NCI-H82 treated with DMSO at 0.1 percent for 48 hours (cell line): Measurements from ENCODE around the gene EXOC7.

Experiments
- DNase-seq: peaks from one replicate; lab custom pipeline; 2025; ENCODE audit not compliant: unreplicated experiment; lab: John Stamatoyannopoulos, UW

The EXOC7 gene

DNA sequence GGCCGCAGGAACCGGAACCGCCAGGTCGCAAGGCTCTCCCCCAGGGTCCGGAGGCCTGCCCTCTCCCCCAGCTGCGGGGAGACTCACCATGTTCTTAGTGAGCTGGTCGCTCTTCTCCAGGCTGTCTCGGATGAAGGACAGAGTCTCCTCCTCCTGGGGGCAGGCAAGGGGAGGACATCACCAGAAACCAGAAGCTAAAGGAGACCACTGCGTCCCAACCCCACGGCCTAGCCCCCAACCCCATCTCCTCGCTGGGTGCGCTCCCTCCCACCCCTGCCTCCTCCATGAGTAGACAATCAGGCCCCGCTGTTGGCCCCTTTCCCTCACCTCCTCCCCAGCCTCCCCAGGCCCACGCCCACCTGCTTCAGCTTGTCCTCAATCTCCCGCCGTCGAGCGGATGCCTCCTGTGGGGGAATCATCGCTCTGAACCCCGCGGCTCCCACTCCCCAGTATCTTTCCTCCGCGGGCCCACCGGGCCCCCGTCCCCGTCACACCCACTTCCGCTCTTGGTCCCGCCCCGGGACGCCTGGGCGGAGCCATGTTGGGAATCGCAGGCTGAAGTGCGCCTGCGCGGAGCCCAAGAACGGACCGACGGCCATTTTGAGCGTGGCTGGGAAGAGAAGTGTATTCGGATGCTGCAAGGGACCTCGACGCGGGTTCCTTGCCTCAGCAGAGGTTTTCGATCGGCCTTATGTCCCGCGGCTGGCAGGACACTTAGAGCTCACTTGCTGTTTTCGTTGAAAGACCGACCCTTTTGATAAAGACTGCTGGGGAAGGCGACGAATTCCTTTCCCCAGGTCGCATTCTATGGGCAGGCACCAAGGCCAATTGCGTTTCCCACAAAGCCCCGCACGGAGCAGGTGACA, at the start of gene EXOC7:
Gene EXOC7 (minus strand): TSS at position 514 of the 866 bp plus-strand sequence. CDS start 95 bp downstream, at position 419.
- DNase-seq, result peak; percentile 85

DNA sequence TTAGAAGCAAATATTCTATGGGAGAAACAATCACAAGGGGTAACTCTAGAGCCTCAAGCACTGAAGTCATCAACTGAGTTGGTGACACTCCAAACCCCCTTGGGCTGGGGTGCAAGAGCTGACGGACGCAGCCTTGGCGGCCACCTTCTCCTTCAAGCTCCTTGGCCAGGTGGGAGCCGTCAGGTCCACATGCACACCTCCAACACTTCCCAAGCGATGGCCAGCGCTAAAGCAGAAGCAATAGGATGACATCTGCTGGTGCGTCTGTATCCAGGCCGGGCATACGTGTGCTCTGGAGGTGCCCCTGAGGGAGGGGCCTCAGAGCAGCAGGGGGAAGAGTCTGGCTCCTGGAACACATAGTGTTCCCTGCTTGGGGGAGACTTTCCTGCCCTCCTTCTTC, 49.6 kb upstream of the EXOC7 start:
- no peak for DNase-seq

DNA sequence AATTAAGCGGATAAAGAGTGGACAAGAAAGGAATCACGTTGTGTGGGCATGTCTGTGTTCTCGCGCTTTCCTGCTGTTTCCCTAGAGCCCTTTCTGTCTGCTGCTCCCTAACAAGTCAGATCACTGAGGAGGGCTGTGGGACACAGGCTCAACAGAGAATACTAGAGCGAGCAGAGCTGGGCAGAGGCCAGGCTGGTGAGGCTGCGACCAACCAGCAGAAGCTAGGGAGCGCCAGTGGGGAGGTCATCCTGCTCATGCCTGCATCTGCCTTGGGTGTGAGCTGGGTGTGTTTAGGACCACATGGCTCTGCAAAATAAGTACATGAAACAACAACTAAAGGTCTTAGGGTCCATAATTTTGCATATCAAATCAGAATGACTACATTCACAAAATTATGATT, 49.0 kb upstream of the EXOC7 start:
- no peak for DNase-seq

DNA sequence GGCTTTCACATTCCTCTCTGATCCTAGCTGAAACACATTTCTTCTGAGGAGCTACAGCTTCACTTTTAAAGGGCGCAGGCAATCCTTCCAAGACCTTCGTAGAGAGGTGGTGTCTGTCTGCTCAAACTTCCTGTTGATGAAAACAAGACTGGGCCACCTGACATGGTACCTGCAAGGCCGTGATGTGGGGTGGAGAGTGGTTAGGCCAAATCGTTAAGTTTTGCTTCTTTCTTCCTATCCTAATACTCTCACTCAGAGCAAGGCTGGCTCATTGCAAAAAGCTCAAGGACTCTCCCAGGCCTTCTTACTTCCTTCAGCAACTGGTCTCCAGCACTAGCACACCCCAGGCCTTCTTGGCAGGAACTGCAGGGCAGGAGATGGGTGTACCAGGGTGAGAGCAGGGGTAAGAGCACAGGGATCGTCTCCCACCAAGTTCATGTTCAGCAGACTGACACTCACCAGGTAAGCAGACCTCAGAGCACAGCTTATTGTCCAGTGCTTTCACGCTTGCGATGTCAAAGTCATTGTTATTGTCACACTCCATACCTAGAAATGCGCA, 48.4 kb upstream of the EXOC7 start:
- no peak for DNase-seq

GRCh38 chr17:76150712-76151622, 47.4 kb upstream of the EXOC7 start:
- no peak for DNase-seq

DNA sequence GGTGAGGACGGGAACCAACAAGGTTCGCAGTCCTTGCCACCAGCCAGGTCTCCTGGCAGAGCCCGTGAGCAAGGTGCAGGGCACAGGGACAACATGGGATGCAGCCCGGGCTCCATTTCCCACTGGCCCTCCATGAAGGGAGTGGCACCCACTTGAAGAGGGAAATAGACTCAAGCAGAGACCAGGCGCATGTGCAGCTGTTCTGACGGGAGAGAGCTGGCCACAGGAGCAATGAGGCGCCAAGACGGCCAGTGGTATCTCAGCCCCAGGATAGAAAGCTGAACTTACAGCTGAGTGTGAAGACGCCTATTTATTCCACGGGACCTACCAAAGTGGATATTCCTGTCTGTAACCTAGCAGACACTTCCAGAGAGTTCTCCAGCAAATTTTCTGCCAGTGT, 45.6 kb upstream of the EXOC7 start:
- DNase-seq, result no peak

GRCh38 chr17:76148015-76148326, 44.4 kb upstream of the EXOC7 start:
- no peak for DNase-seq

DNA sequence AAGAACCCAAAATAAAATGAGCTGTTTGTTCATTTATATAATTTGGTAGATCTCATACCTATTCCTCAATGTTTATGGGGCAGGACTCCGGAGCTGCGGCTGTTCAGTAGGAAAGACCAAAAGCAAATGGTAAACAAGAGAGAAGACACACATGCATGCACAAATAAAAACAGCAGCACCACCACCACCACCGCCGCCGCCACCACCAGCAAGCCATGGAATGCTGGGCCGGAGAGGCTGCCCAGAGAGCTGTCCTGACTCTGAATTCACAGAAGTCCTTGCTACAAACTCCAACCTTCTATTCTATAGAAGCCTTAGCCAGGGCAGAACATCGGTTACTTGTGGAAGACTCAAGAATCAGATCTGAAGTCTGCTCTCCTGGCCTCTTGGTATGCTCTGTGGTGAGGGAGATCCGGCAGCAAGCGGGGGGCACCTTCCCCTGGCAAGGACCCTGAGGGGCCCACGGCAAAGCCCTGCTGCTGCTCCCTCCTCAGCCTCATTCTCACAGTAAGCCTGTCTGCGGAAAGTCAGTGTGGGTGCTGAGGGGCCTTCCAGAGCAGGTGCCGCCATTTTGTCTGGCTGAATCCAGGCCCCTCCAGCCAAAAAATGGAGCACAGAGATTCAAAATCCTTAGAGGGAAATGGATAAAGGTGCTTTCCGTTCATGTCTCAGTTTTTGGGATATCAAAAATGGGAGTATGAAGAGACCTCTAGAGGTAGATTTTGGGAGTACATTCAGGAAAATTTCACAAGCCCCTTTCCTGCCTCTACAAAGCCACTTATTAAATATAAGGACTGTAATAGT, 43.8 kb upstream of the EXOC7 start:
- peak; percentile 13 for DNase-seq

GRCh38 chr17:76146053-76146851, 42.7 kb upstream of the EXOC7 start:
- no peak for DNase-seq

DNA sequence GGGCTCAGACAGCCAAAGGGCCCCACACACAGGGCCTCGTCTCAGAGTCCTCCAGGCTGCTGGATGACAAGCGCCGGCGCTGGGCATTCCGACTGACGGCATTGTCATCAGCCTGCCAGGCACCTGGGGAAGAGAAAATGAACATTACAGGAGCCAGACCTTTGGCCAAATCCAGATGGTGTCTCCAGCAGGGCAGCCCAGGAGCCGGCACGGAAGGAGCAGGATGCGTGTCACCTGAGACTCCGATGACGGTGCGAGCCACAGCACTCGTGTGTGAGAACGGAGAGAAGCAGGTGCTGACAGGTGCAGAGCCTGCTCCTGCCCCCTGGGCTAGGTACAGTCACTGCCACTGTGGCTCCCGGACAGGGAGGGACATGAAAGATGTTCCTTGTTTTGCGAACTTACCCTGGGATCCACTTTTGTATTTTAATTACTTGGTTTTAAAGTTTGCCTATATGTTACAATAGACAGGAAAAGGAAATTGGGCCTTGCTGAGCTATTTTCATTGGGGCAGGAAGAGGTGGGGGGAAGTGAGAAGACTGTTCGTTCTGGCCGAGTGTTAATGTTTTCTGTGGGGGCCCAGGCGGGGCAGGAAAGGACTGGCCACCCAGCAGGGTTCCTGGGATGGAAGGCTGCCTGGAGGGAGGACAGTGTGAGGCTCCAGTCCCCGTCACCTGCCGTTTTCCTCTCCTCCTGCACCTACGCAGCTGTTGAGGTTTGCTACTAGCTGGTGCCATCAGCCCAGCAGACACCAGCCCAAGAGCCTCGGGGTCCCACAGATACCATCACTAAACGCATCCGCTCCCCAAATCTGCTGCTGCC, 41.9 kb upstream of the EXOC7 start:
- no peak for DNase-seq

GRCh38 chr17:76142585-76143041, 39.0 kb upstream of the EXOC7 start:
- DNase-seq, result no peak

DNA sequence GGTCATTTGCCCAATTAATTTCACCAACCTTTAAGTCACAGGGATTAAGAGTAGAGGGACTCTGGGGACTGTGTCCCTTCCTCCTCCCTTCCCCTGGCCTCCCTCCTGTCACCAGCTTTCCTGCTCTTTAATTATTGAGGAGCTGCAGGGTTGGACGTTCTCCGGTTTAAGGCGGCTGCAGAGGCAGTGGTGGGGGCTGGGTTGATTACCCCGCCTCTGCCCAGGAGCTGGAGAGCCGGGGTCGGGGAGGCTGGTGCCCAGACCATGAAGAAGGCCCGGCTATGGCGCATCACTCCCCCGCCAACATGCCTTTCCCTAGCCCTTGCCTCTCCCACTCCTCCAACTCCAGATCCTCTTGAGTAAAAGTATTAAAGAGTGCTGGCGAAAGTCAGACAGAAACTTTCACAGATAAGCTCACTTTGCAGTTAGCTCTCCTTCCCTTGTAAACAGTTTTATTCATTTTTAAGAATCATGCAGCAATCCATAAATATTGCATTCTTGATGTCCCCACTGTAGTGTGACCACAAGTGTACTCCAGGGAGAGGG, 38.5 kb upstream of the EXOC7 start:
- DNase-seq, result peak; percentile 38

DNA sequence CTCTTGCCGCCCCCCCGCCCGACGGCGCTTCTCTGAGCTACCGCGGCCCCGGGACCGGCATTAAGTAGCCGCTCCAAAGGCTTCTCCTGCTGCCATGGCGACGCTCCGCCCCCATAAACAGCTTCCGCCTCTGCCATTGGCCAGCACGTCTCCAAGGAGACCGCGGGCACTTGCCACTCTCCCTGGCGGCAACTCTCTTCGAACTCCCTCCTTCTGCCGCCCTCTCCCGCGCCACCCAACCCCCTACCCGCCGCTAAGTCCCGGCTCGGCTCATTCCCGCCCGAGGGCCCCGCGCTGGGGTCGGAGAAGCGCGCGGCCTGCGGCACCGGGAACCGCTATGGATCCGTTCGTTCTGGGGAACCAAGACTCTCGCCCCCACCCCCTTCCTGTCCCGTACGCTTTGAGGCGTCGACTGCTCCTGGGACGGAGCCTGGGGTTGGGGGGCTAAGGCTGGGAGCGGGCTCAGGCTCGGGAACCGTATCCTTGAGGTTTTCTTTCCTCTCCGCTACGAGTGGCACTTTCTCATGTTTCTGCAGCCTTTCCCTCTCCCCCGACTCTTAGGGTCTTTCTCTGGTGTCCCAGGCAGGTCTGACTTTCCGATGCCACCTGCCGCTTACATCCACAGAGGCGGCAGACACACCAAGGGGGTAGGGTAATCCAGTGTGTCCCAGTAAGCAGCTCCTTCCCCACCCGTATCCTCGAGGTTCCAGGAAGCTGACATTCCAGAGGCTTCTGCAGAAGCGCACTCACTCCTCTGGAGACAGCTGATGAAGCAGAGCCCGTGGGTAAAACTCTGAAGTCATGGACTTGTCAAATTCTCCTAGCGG, 37.8 kb upstream of the EXOC7 start, which contains the start of gene FOXJ1:
Gene FOXJ1 (minus strand): TSS at position 34 of the 827 bp plus-strand sequence. CDS start 850 bp downstream, outside the sequence.
- DNase-seq, result peak; percentile 85

GRCh38 chr17:76140661-76141211, 37.1 kb upstream of the EXOC7 start:
- no peak for DNase-seq

- DNase-seq, result no peak
These were observed 36.4 kb upstream of the EXOC7 start for GRCh38 chr17:76139801-76140660.

GRCh38 chr17:76138896-76139752, 35.5 kb upstream of the EXOC7 start:
- no peak for DNase-seq
